ENCODE measurements around the gene BMPR1A.

Gene BMPR1A

DNA sequence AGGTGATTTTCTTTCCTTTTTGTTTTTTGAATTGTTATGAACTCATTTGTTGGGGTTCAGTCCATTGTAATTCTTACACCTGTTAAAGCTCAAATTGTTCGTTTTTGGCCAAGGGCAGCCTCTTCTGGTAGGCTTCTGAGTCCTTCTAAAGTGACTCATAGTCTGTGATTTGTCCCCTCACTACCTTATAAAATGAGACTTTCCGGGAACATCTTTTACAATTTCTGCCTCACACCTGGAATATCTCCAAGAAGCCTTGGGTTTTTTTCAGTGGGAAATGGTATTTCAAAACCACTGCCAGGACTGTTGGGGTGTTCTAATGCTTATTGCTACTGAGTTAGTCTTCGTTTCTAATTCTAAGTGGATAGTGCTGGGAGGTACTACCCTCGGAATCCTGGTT, 56.7 kb downstream of the BMPR1A start:
- TF ChIP-seq, protein P1, sequence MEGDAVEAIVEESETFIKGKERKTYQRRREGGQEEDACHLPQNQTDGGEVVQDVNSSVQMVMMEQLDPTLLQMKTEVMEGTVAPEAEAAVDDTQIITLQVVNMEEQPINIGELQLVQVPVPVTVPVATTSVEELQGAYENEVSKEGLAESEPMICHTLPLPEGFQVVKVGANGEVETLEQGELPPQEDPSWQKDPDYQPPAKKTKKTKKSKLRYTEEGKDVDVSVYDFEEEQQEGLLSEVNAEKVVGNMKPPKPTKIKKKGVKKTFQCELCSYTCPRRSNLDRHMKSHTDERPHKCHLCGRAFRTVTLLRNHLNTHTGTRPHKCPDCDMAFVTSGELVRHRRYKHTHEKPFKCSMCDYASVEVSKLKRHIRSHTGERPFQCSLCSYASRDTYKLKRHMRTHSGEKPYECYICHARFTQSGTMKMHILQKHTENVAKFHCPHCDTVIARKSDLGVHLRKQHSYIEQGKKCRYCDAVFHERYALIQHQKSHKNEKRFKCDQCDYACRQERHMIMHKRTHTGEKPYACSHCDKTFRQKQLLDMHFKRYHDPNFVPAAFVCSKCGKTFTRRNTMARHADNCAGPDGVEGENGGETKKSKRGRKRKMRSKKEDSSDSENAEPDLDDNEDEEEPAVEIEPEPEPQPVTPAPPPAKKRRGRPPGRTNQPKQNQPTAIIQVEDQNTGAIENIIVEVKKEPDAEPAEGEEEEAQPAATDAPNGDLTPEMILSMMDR (IDR thresholded peaks at IDR 0.05; ENCODE audit: insufficient read depth, low read length, poor library complexity, severe bottlenecking), result no peak
- Histone ChIP-seq H3K36me3 (ENCODE audit: control insufficient read depth, insufficient read depth, low read length) (no peaks in the 10 kb centered on the region; the same call in 1 of the 2 replicates), H3K27me3 (replicated peaks; ENCODE audit: control insufficient read depth, insufficient read depth, low read length) (no peaks in the 10 kb centered on the region), H3K4me3 (replicated peaks; ENCODE audit: low read depth, low read length) (no peak overlapping the region)
- DNase-seq (ENCODE audit: extremely low read depth, insufficient read length), result no peak

DNA sequence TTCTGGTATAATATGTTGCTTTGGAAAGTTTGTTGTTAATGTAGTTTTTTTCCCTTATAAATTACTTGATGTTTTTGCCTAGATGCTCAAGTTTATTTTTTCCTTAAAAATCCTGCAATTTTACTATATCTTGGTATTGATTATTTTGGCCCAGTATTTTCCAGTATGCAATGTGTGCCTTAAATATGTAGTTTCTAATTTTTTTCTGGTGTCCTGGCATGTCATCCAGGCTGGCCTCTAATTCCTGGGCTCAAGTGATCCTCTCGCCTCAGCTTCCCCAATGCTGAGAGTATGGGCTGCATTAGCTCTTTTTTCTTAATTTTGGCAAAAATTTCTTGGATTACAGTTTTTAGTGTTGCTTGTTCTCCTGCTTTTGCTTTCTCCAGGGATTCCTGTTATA, 57.6 kb downstream of the BMPR1A start:
- no peak for DNase-seq (ENCODE audit: extremely low read depth, insufficient read length)
- Histone ChIP-seq H3K4me3 (replicated peaks; ENCODE audit: low read depth, low read length) (no peak overlapping the region), H3K27me3 (replicated peaks; ENCODE audit: control insufficient read depth, insufficient read depth, low read length) (no peaks in the 10 kb centered on the region), H3K36me3 (ENCODE audit: control insufficient read depth, insufficient read depth, low read length) (no peaks in the 10 kb centered on the region; the same call in 1 of the 2 replicates)
- TF ChIP-seq, protein P1 (IDR thresholded peaks at IDR 0.05; ENCODE audit: insufficient read depth, low read length, poor library complexity, severe bottlenecking), result no peak

DNA sequence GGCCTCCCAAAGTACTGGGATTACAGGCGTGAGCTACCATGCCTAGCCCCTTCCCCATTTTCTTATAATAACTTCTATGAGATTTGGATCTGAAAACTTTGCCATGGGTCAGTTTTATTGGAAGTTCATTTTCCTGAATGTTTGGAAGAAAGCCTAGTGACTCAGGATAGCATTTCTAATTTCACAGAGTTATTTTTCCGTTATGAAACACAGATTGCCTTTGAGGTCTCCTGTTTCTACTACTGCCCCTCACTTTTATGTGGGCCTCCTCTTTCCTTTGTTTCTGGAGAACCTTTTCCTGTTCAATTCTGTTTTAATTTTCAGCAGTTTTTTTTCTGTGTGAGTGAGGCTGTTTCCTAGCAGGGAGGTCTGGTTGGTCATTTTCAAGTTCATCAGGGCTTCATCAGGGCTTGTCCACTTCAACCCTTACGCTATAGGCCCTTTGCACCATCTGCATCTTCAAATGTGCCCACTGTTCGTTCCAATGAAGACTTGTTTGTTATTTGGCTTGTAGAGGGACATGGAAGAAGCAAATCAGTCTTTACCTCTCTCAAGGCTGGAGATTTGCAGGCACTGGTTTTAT, 58.7 kb downstream of the BMPR1A start:
- Histone ChIP-seq H3K36me3 (ENCODE audit: control insufficient read depth, insufficient read depth, low read length) (no peaks in the 10 kb centered on the region; the same call in 1 of the 2 replicates), H3K4me3 (replicated peaks; ENCODE audit: low read depth, low read length) (no peak overlapping the region), H3K27me3 (replicated peaks; ENCODE audit: control insufficient read depth, insufficient read depth, low read length) (no peaks in the 10 kb centered on the region)
- TF ChIP-seq, protein P1 (IDR thresholded peaks at IDR 0.05; ENCODE audit: insufficient read depth, low read length, poor library complexity, severe bottlenecking), result no peak
- DNase-seq (ENCODE audit: extremely low read depth, insufficient read length), result no peak

DNA sequence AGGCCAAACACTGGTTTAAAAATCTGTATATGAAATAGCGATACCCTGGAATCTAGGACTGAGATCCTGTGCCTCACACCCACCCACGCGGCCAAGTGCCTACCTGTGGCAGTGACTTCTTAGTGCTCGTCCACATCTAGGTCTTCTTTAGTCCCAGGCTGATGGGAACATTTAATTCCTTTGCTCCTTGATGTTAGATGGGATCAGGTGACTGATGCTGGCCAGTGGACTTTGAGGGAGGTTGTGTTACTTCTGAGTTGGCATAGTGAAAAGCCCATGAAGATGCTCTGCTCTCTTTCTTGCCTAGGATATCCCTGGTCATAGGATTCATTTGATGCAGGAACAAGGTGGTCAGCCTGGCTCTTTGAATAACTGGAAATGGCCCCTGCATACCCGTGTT, 59.2 kb downstream of the BMPR1A start:
- no peak for DNase-seq (ENCODE audit: extremely low read depth, insufficient read length)
- Histone ChIP-seq H3K36me3 (ENCODE audit: control insufficient read depth, insufficient read depth, low read length) (no peaks in the 10 kb centered on the region; the same call in 1 of the 2 replicates), H3K4me3 (replicated peaks; ENCODE audit: low read depth, low read length) (no peak overlapping the region), H3K27me3 (replicated peaks; ENCODE audit: control insufficient read depth, insufficient read depth, low read length) (no peaks in the 10 kb centered on the region)
- TF ChIP-seq, protein P1 (IDR thresholded peaks at IDR 0.05; ENCODE audit: insufficient read depth, low read length, poor library complexity, severe bottlenecking), result no peak

DNA sequence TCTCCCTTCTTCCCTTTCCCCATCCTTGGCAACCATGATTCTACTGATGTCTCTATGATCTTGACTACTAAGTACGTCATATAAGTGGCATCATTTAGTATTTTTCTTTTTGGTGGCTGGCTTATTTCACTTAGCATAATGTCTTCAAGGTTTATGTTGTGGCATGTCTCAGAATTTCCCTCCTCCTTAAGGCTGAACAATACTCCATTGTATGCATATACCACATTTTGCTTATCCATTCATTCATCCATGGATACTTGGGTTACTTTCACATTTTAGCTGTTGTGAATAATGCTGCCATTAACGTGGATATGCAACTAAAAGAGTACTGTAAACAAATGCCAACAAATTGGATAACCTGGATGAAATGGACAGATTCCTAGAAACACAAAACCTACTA, 60.8 kb downstream of the BMPR1A start:
- DNase-seq (ENCODE audit: extremely low read depth, insufficient read length), result no peak
- TF ChIP-seq, protein P1 (IDR thresholded peaks at IDR 0.05; ENCODE audit: insufficient read depth, low read length, poor library complexity, severe bottlenecking), result no peak
- Histone ChIP-seq H3K36me3 (ENCODE audit: control insufficient read depth, insufficient read depth, low read length) (no peaks in the 10 kb centered on the region; the same call in 1 of the 2 replicates), H3K4me3 (replicated peaks; ENCODE audit: low read depth, low read length) (no peak overlapping the region), H3K27me3 (replicated peaks; ENCODE audit: control insufficient read depth, insufficient read depth, low read length) (no peaks in the 10 kb centered on the region)

DNA sequence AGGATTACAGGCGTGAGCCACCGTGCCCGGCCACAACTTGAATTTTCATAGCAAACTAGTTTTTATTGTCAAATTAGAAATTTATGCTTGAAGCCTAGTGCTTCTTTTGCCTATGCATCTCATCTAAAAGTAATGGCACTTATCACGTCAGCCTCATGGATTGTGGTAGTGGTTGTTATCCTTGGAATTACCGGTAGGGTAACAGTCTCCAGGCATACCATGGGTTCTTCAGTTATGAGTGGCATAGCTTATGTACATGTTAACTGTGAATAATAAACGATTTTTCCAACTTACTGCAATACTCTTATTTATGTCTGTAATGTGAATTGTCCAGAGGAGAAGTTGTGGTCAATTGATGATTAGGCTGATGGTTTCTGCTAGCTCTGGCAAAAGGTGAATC, 63.1 kb downstream of the BMPR1A start:
- TF ChIP-seq, protein P1 (IDR thresholded peaks at IDR 0.05; ENCODE audit: insufficient read depth, low read length, poor library complexity, severe bottlenecking), result no peak
- H3K4me3 ChIP-seq (replicated peaks; ENCODE audit: low read depth, low read length), result no peak overlapping the region
- no peak for DNase-seq (ENCODE audit: extremely low read depth, insufficient read length)
- H3K36me3 ChIP-seq (ENCODE audit: control insufficient read depth, insufficient read depth, low read length), result no peaks in the 10 kb centered on the region; the same call in 1 of the 2 replicates
- no peaks in the 10 kb centered on the region for H3K27me3 ChIP-seq (replicated peaks; ENCODE audit: control insufficient read depth, insufficient read depth, low read length)

Measured in GM06990 (cell line).